MM.1S (cell line): Measurements from ENCODE around the gene ADO.

Experiments used
- EZH2 ChIP-seq: fragments of 300-600 bp; sonication (generic); optimal IDR thresholded peaks from 2 replicates; pipeline ENCODE3; 2017; ENCODE audit warnings: low read depth, mild to moderate bottlenecking, antibody characterized with exemption, low read length, mixed read lengths
- TF ChIP-seq, protein P1 (sequence below): fragments of 300-600 bp; sonication (generic); IDR thresholded peaks from 2 replicates; pipeline ENCODE4 v1.5.1; 2016; ENCODE audit warnings: antibody characterized with exemption, low read length, mixed read lengths

- TF ChIP-seq, protein P1, sequence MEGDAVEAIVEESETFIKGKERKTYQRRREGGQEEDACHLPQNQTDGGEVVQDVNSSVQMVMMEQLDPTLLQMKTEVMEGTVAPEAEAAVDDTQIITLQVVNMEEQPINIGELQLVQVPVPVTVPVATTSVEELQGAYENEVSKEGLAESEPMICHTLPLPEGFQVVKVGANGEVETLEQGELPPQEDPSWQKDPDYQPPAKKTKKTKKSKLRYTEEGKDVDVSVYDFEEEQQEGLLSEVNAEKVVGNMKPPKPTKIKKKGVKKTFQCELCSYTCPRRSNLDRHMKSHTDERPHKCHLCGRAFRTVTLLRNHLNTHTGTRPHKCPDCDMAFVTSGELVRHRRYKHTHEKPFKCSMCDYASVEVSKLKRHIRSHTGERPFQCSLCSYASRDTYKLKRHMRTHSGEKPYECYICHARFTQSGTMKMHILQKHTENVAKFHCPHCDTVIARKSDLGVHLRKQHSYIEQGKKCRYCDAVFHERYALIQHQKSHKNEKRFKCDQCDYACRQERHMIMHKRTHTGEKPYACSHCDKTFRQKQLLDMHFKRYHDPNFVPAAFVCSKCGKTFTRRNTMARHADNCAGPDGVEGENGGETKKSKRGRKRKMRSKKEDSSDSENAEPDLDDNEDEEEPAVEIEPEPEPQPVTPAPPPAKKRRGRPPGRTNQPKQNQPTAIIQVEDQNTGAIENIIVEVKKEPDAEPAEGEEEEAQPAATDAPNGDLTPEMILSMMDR, result no peak
- no peak for TF ChIP-seq EZH2
These were observed at the start of gene ADO for GRCh38 chr10:62804356-62805230.
